Adrenal gland (tissue), 12 donors: ENCODE data around the gene TERF2IP. TPM values are rescaled to one million over a fixed set of nuclear protein-coding genes. Genes with fewer than 3 reads are reported as not detected.

Experiments
- DNase-seq, 7 donors: peaks; one replicate each; pipeline ENCODE4 v3.0.0-alpha.2; 2019 to 2020
- H3K27ac ChIP-seq, 5 donors: fragments of 200-600 bp; sonication (generic) in 4 of 5; 1 replicate in 3 of 5; 2 replicates in 2 of 5; pipeline versions ENCODE4 v1.5.1 to v1.8.0; 2016 to 2020; ENCODE audit warnings: mild to moderate bottlenecking in 1 of 5
- H3K27me3 ChIP-seq: fragments of 200-600 bp; 2 replicates; pipeline ENCODE4 v1.8.0; 2021
- H3K36me3 ChIP-seq, 2 donors: fragments of 200-600 bp; replicated peaks in 1 of 2; 1 replicate in 1 of 2; 2 replicates in 1 of 2; pipeline versions ENCODE4 v1.5.1 to v1.8.0; 2018 to 2022
- H3K4me1 ChIP-seq, 2 donors: fragments of 200-600 bp; replicated peaks in 1 of 2; 1 replicate in 1 of 2; 2 replicates in 1 of 2; pipeline versions ENCODE4 v1.5.1 to v1.8.0; 2018 to 2021
- H3K4me3 ChIP-seq, 4 donors: fragments of 200-600 bp; sonication (generic) in 3 of 4; one replicate each; pipeline ENCODE4 v1.5.1; 2016 to 2018
- H3K9me3 ChIP-seq, 3 donors: fragments of 200-600 bp; sonication (generic) in 1 of 3; replicated peaks in 1 of 3; 1 replicate in 2 of 3; 2 replicates in 1 of 3; pipeline versions ENCODE4 v1.5.1 to v1.8.0; 2016 to 2021
- POLR2A ChIP-seq, 2 donors: fragments of 450-650 bp; IDR thresholded peaks; one replicate each; pipeline ENCODE4 v1.6.1; 2017; ENCODE audit warnings: antibody characterized with exemption in 2 of 2, mild to moderate bottlenecking in 2 of 2, moderate library complexity in 1 of 2
- WGBS, 4 donors: extraction: QIAGEN DNeasy Blood & Tissue Kit in 2 of 4; methylation state at CpG; one replicate each; pipeline versions ENCODE4 v1.1.5 to v1.1.7; 2013 to 2017; 5-methylcytosine and 5-hydroxymethylcytosine counted together
- intact Hi-C, 2 donors: fragments of 100-400 bp; cut with DNase I; formaldehyde crosslinking; loops; one replicate each; pipeline versions ENCODE4 v1.14.1 to v1.15.0; 2022 to 2023
- polyA plus RNA-seq, 3 donors: library from polyadenylated mRNA; stranded (reverse); fragments of 200-250 nt in 2 of 3; fragments of 350-450 nt in 1 of 3; fragmentation: Illumina TruSeq in 1 of 3; extraction: RNeasy Lipid Tissue Mini Kit (QIAGEN cat#74804) in 1 of 3; gene quantifications; one replicate each; pipeline ENCODE4 v1.2.3, GENCODE V29; 2013 to 2014
- small RNA-seq, 2 donors: library from RNA; depleted of rRNA; stranded (forward); fragments of <200 nt; gene quantifications; one replicate each; pipeline ENCODE3, GENCODE V24; 2016
- total RNA-seq, 9 donors: library from RNA; depleted of rRNA in 4 of 9; stranded (reverse); fragments of >200 nt in 4 of 9; fragments of 120-200 nt in 1 of 9; fragmentation: NEBNext Ultra II Directional in 1 of 9; extraction: Animal tissue kit (Norgen Biotek cat#: 25700) in 1 of 9; gene quantifications; one replicate each; pipeline versions ENCODE4 v1.1.0 to v1.2.4, GENCODE V29; 2013 to 2023
- TF ChIP-seq, protein P1 (sequence below), 6 experiments: fragments of 450-650 bp in 4 of 6; fragments of 200-600 bp in 2 of 6; sonication (generic) in 1 of 6; IDR thresholded peaks; 1 replicate in 5 of 6; 2 replicates in 1 of 6; pipeline versions ENCODE4 v1.5.1 to v1.8.0; 2016 to 2021; ENCODE audit warnings: antibody characterized with exemption in 6 of 6, mild to moderate bottlenecking in 2 of 6, moderate library complexity in 1 of 6
- donor health status: healthy with polysubstance abuse.
- donor health status: Bipolar disorder and iron deficiency.
- donor health status: DM: yes; HTN: yes; CAD: no.
- donor health status: DM: no; HTN: no; CAD: no.
- donor health status: DM: no; HTN: no; CAD: no.
- donor health status: DM: yes; HTN: yes; CAD: no.

Gene TERF2IP
- total and polyA plus RNA-seq, 12 donors: 86.2 to 178 (median 107) TPM

GRCh38 chr16:75701361-75701760 is 53.8 kb downstream of the TERF2IP start, which contains the start of gene DUXB:
DUXB (minus strand) TSS chr16:75701461; CDS start chr16:75701418, 43 bp downstream.
- Histone ChIP-seq H3K4me3 (no peak within 1 kb of the TSS), H3K4me1 (no peaks in the 10 kb centered on the region), H3K36me3 (no peaks in the 10 kb centered on the region), H3K9me3 (no peaks in the 10 kb centered on the region), H3K27ac (no peak within 1 kb of the TSS), H3K27me3 (no peaks in the 10 kb centered on the region)
- intact Hi-C loops: no loop called here
- no peak for DNase-seq
- TF ChIP-seq POLR2A (IDR thresholded peaks at IDR 0.05): no peak
- TF ChIP-seq, protein P1, sequence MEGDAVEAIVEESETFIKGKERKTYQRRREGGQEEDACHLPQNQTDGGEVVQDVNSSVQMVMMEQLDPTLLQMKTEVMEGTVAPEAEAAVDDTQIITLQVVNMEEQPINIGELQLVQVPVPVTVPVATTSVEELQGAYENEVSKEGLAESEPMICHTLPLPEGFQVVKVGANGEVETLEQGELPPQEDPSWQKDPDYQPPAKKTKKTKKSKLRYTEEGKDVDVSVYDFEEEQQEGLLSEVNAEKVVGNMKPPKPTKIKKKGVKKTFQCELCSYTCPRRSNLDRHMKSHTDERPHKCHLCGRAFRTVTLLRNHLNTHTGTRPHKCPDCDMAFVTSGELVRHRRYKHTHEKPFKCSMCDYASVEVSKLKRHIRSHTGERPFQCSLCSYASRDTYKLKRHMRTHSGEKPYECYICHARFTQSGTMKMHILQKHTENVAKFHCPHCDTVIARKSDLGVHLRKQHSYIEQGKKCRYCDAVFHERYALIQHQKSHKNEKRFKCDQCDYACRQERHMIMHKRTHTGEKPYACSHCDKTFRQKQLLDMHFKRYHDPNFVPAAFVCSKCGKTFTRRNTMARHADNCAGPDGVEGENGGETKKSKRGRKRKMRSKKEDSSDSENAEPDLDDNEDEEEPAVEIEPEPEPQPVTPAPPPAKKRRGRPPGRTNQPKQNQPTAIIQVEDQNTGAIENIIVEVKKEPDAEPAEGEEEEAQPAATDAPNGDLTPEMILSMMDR (IDR thresholded peaks at IDR 0.05): no peak
- 73 to 90% (median 87%) methylated on average over 5 of the region's 5 CpGs for WGBS, 4 donors

DNA sequence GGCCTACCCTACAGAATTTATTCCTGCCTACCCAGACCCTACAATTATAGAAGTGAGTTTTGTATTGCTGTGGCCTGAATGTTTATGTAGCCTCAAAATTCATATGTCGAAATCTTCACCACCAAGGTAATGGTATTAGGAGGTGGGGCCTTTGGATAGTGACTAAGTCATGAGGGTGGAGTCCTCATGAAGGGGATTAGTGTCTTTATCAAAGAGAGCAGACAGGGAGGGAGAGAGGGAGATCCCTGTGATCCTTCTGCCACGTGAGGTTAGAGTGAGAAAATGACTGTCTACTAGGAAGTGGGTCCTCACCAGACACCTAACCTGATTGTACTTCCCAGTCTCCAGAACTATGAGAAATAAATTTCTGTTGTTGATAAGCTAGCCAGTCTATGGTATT is 54.7 kb downstream of the TERF2IP start:
- intact Hi-C loops: no loop called here
- Histone ChIP-seq H3K4me3 (no peak overlapping the region), H3K27me3 (no peaks in the 10 kb centered on the region), H3K9me3 (no peaks in the 10 kb centered on the region), H3K36me3 (no peaks in the 10 kb centered on the region), H3K27ac (no peak overlapping the region), H3K4me1 (no peaks in the 10 kb centered on the region)
- no peak for DNase-seq
- no peak for TF ChIP-seq POLR2A (IDR thresholded peaks at IDR 0.05)
- TF ChIP-seq, protein P1 (IDR thresholded peaks at IDR 0.05): no peak
- 69 to 74% (median 72%) methylated on average over 2 of the region's 2 CpGs for WGBS, 4 donors

GRCh38 chr16:75703306-75703705 is 55.7 kb downstream of the TERF2IP start:
- H3K4me3 ChIP-seq: no peak overlapping the region
- no peaks in the 10 kb centered on the region for H3K4me1 ChIP-seq
- no peaks in the 10 kb centered on the region for H3K27me3 ChIP-seq
- TF ChIP-seq, protein P1 (IDR thresholded peaks at IDR 0.05): no peak
- TF ChIP-seq POLR2A (IDR thresholded peaks at IDR 0.05): no peak
- no peak overlapping the region for H3K27ac ChIP-seq
- H3K36me3 ChIP-seq: no peaks in the 10 kb centered on the region
- DNase-seq: peak in 5 of 7 donors; percentile 2 to 30 (median 18)
- intact Hi-C loops: no loop called here
- H3K9me3 ChIP-seq: no peaks in the 10 kb centered on the region
- 70 to 84% (median 79%) methylated on average over 4 of the region's 4 CpGs for WGBS, 4 donors

Small RNAs within 50 kb of the gene (small RNA-seq; reads per million reads assigned to genes)
- gene RN7SL520P: 0 reads per million in 2 donors

Other genes with a start within 250 kb of the TERF2IP start
- 100 to 1,000 TPM in 1 of 9 donors, 10 to 100 TPM in 8; 40.6 to 129 (median 52.1) TPM for gene CFDP1, start 214.3 kb upstream of the TERF2IP start, total RNA-seq
- 100 to 1,000 TPM in 1 of 3 donors, 10 to 100 TPM in 2; 61.0 to 121 (median 83.4) TPM for gene CFDP1, start 214.3 kb upstream of the TERF2IP start, polyA plus RNA-seq
- gene TMEM170A, start 183.1 kb upstream of the TERF2IP start, total RNA-seq: 10 to 100 TPM; 19.2 to 40.7 (median 22.8) TPM
- 10 to 100 TPM in 2 of 3 donors, 1 to 10 TPM in 1; 5.4 to 19.8 (median 10.1) TPM for gene TMEM170A, start 183.1 kb upstream of the TERF2IP start, polyA plus RNA-seq
- gene CHST6, start 152.3 kb upstream of the TERF2IP start, total RNA-seq: 10 to 100 TPM in 7 of 9 donors, 1 to 10 TPM in 2; 6.3 to 65.8 (median 35.7) TPM
- 1 to 10 TPM; 3.1 to 6.7 (median 3.1) TPM for gene CHST6, start 152.3 kb upstream of the TERF2IP start, polyA plus RNA-seq
- gene CHST5, start 111.7 kb upstream of the TERF2IP start, total RNA-seq: under 1 TPM in 7 of 9 donors, not detected in 2; 0.06 to 0.68 (median 0.17) TPM
- under 1 TPM in 2 of 3 donors, not detected in 1; 0.32 to 0.61 TPM for gene CHST5, start 111.7 kb upstream of the TERF2IP start, polyA plus RNA-seq
- 10 to 100 TPM in 3 of 9 donors, 1 to 10 TPM in 6; 5.9 to 11.3 (median 9.0) TPM for gene TMEM231, start 91.5 kb upstream of the TERF2IP start, total RNA-seq
- 10 to 100 TPM in 1 of 3 donors, 1 to 10 TPM in 2; 2.8 to 13.4 (median 4.8) TPM for gene TMEM231, start 91.5 kb upstream of the TERF2IP start, polyA plus RNA-seq
- gene GABARAPL2, start 81.4 kb upstream of the TERF2IP start, total RNA-seq: 100 to 1,000 TPM in 8 of 9 donors, 10 to 100 TPM in 1; 98.2 to 197 (median 171) TPM
- 100 to 1,000 TPM in 2 of 3 donors, 10 to 100 TPM in 1; 93.9 to 200 (median 123) TPM for gene GABARAPL2, start 81.4 kb upstream of the TERF2IP start, polyA plus RNA-seq
- gene ADAT1, start 24.5 kb upstream of the TERF2IP start, total RNA-seq: 100 to 1,000 TPM in 1 of 9 donors, 10 to 100 TPM in 8; 36.7 to 191 (median 50.1) TPM
- 10 to 100 TPM; 18.0 to 48.0 (median 19.0) TPM for gene ADAT1, start 24.5 kb upstream of the TERF2IP start, polyA plus RNA-seq
- gene KARS1, start 108 bp upstream of the TERF2IP start, total RNA-seq: 100 to 1,000 TPM in 1 of 9 donors, 10 to 100 TPM in 8; 48.4 to 118 (median 81.5) TPM
- gene KARS1, start 108 bp upstream of the TERF2IP start, polyA plus RNA-seq: 100 to 1,000 TPM in 1 of 3 donors, 10 to 100 TPM in 2; 59.1 to 156 (median 70.0) TPM
- gene CPHXL2, start 29.2 kb downstream of the TERF2IP start, total RNA-seq: not detected
- gene CPHXL2, start 29.2 kb downstream of the TERF2IP start, polyA plus RNA-seq: not detected
- gene DUXB, start 53.7 kb downstream of the TERF2IP start, total RNA-seq: not detected
- gene DUXB, start 53.7 kb downstream of the TERF2IP start, polyA plus RNA-seq: not detected
- not detected for gene CPHXL, start 78.7 kb downstream of the TERF2IP start, total RNA-seq
- gene CPHXL, start 78.7 kb downstream of the TERF2IP start, polyA plus RNA-seq: not detected